HEK293 (cell line): ENCODE measurements around the gene FAM174A.

Experiments used
- CTCF ChIA-PET: fragments of 350-600 bp; formaldehyde crosslinking; extraction: SDS; loops from one replicate; lab custom pipeline; 2021; ENCODE audit warnings: antibody characterized with exemption; lab: Yijun Ruan, JAX
- POLR2A ChIA-PET: fragments of 300-600 bp; formaldehyde crosslinking; extraction: SDS; loops from one replicate; lab custom pipeline; 2020; ENCODE audit warnings: antibody characterized with exemption, inconsistent platforms; lab: Yijun Ruan, JAX
- H3K27ac ChIP-seq: fragments of 200-500 bp; sonication (Bioruptor generic); 2 replicates; pipeline ENCODE4 v1.5.1; 2014; ENCODE audit warnings: low read depth, low read length, control low read depth, inconsistent platforms; ENCODE audit errors: extremely low read depth
- H3K36me3 ChIP-seq, 2 experiments: fragments of 200-500 bp in 1 of 2; sonication (Bioruptor generic) in 1 of 2; 1 replicate in 1 of 2; 2 replicates in 1 of 2; pipeline ENCODE4 v1.5.1; 2014 to 2017; ENCODE audit warnings: inconsistent platforms in 2 of 2, low read length in 2 of 2; ENCODE audit not compliant: control insufficient read depth in 2 of 2, insufficient read depth in 1 of 2
- H3K4me1 ChIP-seq: fragments of 200-500 bp; sonication (Bioruptor generic); 2 replicates; pipeline ENCODE4 v1.5.1; 2014; ENCODE audit warnings: mild to moderate bottlenecking, low read length, inconsistent platforms; ENCODE audit not compliant: control insufficient read depth, insufficient read depth
- H3K4me3 ChIP-seq: 2 replicates; pipeline ENCODE4 v1.5.1; 2011; ENCODE audit warnings: low read depth, mild to moderate bottlenecking, control low read depth, low read length, moderate library complexity
- H3K9me3 ChIP-seq: fragments of 200-500 bp; sonication (Bioruptor generic); 2 replicates; pipeline ENCODE4 v1.5.1; 2014; ENCODE audit warnings: low read depth, low read length, inconsistent platforms; ENCODE audit not compliant: control insufficient read depth, insufficient read depth
- BCL11B ChIP-seq: fragments of 450-650 bp; formaldehyde crosslinking; IDR thresholded peaks from 2 replicates; pipeline ENCODE4 v1.5.1; 2016; ENCODE audit warnings: low read depth, missing biosample characterization, missing genetic modification characterization
- MEIS1 ChIP-seq: sonication (generic); formaldehyde crosslinking; IDR thresholded peaks from 2 replicates; pipeline ENCODE4 v1.8.1; 2022; ENCODE audit warnings: missing genetic modification reagents, mild to moderate bottlenecking, borderline replicate concordance
- MYNN ChIP-seq: fragments of 450-650 bp; formaldehyde crosslinking; IDR thresholded peaks from 2 replicates; pipeline ENCODE4 v1.5.1; 2016; ENCODE audit warnings: missing biosample characterization, missing genetic modification characterization, borderline replicate concordance
- REPIN1 ChIP-seq: fragments of 450-650 bp; formaldehyde crosslinking; IDR thresholded peaks from 2 replicates; pipeline ENCODE4 v1.5.1; 2017; ENCODE audit warnings: missing biosample characterization, missing genetic modification characterization, low read depth
- SALL2 ChIP-seq: fragments of 450-650 bp; formaldehyde crosslinking; IDR thresholded peaks from 2 replicates; pipeline ENCODE4 v1.5.0; 2017; ENCODE audit warnings: missing biosample characterization, mild to moderate bottlenecking, missing genetic modification characterization, borderline replicate concordance
- ZBTB1 ChIP-seq: fragments of 450-650 bp; formaldehyde crosslinking; IDR thresholded peaks from 2 replicates; pipeline ENCODE4 v1.5.1; 2016; ENCODE audit warnings: missing biosample characterization, missing genetic modification characterization
- ZBTB7A ChIP-seq: fragments of 450-650 bp; formaldehyde crosslinking; IDR thresholded peaks from 2 replicates; pipeline ENCODE4 v1.5.1; 2016; ENCODE audit warnings: low read depth, missing biosample characterization, missing genetic modification characterization
- ZFP3 ChIP-seq: fragments of 450-650 bp; formaldehyde crosslinking; IDR thresholded peaks from 2 replicates; pipeline ENCODE4 v1.5.1; 2016; ENCODE audit warnings: low read depth, missing biosample characterization, missing genetic modification characterization
- ZNF214 ChIP-seq: fragments of 450-650 bp; formaldehyde crosslinking; IDR thresholded peaks from 2 replicates; pipeline ENCODE4 v1.5.1; 2017; ENCODE audit warnings: missing biosample characterization, mild to moderate bottlenecking, missing genetic modification characterization, borderline replicate concordance
- ZNF274 ChIP-seq, 2 experiments: fragments of 200-500 bp in 1 of 2; fragments of 450-650 bp in 1 of 2; sonication (Bioruptor generic) in 1 of 2; formaldehyde crosslinking in 1 of 2; IDR thresholded peaks; 2 replicates each; pipeline versions ENCODE4 v1.5.1 to v1.6.1; 2014 to 2016; ENCODE audit warnings: borderline replicate concordance in 1 of 2, inconsistent platforms in 1 of 2, low read length in 1 of 2, missing biosample characterization in 1 of 2, missing genetic modification characterization in 1 of 2
- ZNF335 ChIP-seq: fragments of 450-650 bp; formaldehyde crosslinking; conservative IDR thresholded peaks from 2 replicates; pipeline ENCODE4 v1.5.1; 2016; ENCODE audit warnings: missing biosample characterization, missing genetic modification characterization
- ZNF404 ChIP-seq: fragments of 450-650 bp; formaldehyde crosslinking; IDR thresholded peaks from 2 replicates; pipeline ENCODE4 v1.5.1; 2017; ENCODE audit warnings: missing biosample characterization, missing genetic modification characterization
- ZNF426 ChIP-seq: fragments of 450-650 bp; formaldehyde crosslinking; IDR thresholded peaks from 2 replicates; pipeline ENCODE4 v1.5.1; 2017; ENCODE audit warnings: missing biosample characterization, missing genetic modification characterization, mild to moderate bottlenecking, inconsistent platforms, moderate library complexity
- ZNF48 ChIP-seq: fragments of 450-650 bp; formaldehyde crosslinking; IDR thresholded peaks from 2 replicates; pipeline ENCODE4 v1.5.1; 2016; ENCODE audit warnings: missing biosample characterization, missing genetic modification characterization
- ZNF510 ChIP-seq: fragments of 450-650 bp; formaldehyde crosslinking; IDR thresholded peaks from 2 replicates; pipeline ENCODE4 v1.5.1; 2018; ENCODE audit warnings: mild to moderate bottlenecking, missing genetic modification characterization, missing biosample characterization; ENCODE audit not compliant: insufficient replicate concordance
- ZNF747 ChIP-seq: fragments of 450-650 bp; formaldehyde crosslinking; IDR thresholded peaks from 2 replicates; pipeline ENCODE4 v1.5.1; 2016; ENCODE audit warnings: missing biosample characterization, missing genetic modification characterization
- ZNF791 ChIP-seq: fragments of 450-650 bp; formaldehyde crosslinking; IDR thresholded peaks from 2 replicates; pipeline ENCODE4 v1.5.1; 2016; ENCODE audit warnings: missing biosample characterization, missing genetic modification characterization
- TF ChIP-seq, protein P1 (sequence below): fragments of 450-650 bp; formaldehyde crosslinking; IDR thresholded peaks from 2 replicates; pipeline ENCODE4 v1.5.1; 2017; ENCODE audit warnings: missing biosample characterization, missing genetic modification characterization
- TF ChIP-seq, protein P2 (sequence below): fragments of 450-650 bp; formaldehyde crosslinking; IDR thresholded peaks from 2 replicates; pipeline ENCODE4 v1.5.1; 2017; ENCODE audit warnings: missing biosample characterization, missing genetic modification characterization
- TF ChIP-seq, protein P3 (sequence below): fragments of 450-650 bp; formaldehyde crosslinking; IDR thresholded peaks from 2 replicates; pipeline ENCODE4 v1.5.1; 2016; ENCODE audit warnings: missing biosample characterization, missing genetic modification characterization

Gene FAM174A

DNA sequence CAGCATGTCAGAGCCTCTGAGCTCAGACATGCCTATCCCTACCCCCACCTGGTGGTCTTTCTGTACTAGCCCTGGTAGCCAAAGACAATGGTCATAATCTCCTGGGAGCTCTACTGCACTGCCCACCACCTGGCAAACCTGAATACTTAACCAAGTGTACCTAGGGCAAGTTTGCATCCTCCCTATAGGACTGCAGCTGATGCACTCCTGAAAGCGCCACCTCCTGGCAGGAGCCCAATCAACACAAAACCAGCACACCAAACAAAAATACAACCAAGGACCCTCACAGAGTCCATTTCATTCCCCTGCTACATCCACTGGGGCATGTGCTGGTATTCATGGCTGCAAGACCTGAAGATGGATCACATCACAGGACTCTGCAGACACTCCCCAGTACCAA lies 14.8 kb upstream of the FAM174A start (continued):
- TF ChIP-seq, protein P1, sequence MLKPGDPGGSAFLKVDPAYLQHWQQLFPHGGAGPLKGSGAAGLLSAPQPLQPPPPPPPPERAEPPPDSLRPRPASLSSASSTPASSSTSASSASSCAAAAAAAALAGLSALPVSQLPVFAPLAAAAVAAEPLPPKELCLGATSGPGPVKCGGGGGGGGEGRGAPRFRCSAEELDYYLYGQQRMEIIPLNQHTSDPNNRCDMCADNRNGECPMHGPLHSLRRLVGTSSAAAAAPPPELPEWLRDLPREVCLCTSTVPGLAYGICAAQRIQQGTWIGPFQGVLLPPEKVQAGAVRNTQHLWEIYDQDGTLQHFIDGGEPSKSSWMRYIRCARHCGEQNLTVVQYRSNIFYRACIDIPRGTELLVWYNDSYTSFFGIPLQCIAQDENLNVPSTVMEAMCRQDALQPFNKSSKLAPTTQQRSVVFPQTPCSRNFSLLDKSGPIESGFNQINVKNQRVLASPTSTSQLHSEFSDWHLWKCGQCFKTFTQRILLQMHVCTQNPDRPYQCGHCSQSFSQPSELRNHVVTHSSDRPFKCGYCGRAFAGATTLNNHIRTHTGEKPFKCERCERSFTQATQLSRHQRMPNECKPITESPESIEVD (tag by site-specific recombination), result no peak
- TF ChIP-seq REPIN1 (tag by site-specific recombination), result no peak
- TF ChIP-seq ZNF48 (tag by site-specific recombination), result no peak

DNA sequence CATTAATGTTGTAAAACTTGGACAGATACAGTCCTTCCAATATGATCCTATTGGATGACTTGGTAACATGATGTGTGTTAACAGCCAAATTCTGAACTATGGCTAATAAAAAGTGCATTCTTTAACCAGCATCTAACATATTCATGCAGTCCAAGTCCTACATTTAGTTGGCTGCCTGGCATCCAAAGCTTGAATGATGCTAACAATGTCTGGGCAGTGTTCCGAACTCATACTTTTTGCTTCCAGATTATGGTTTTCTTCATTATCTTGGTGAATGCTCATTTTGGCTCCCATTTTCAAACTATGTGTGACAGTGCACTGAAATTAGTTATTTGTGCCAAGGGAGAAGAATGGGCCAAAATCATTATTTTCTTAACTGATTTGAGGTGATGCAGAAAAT lies 2.8 kb downstream of the FAM174A start:
- ChIA-PET CTCF (interaction anchor here (0.7 kb wide), 1 partner anchor 41 kb away, joined by 5 read pairs; no protein-coding TSS in a partner anchor), POLR2A (no interaction called here)
- no peak overlapping the region for H3K4me3 ChIP-seq

DNA sequence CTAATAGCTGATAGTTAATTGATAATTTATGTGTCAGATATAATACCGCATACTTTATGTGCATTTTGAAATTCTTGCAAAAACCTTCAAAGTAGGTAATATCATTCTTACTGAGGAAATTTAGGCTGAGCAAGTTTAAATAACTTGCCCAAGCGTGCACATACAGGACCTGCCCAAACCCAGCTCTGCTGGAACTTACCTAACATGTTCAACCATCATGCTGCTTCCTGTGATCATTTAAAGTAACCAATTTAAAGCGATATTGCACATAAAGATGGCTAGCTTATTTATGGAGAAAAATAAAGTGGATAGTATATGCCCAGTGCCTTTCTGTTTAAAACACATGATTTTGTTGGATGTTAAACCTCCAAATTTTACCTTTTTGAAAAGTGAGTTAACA lies 4.3 kb downstream of the FAM174A start:
- CTCF ChIA-PET, result interaction anchor here (1.1 kb wide), 1 partner anchor 13 kb away, joined by 3 read pairs; no protein-coding TSS in a partner anchor
- TF ChIP-seq ZNF791 (tag by site-specific recombination), result no peak

More for the DNA sequence above, 2.8 kb downstream of the FAM174A start:
- no peaks in the 10 kb centered on the region for H3K4me1 ChIP-seq
- TF ChIP-seq ZNF274 (IDR thresholded peaks at IDR 0.05; ENCODE audit: low read length) (no peak), ZNF274 (tag by site-specific recombination; IDR thresholded peaks at IDR 0.05; ENCODE audit: borderline replicate concordance) (no peak), ZNF747 (no peak), ZNF404 (tag by site-specific recombination) (no peak), ZNF510 (no peak), BCL11B (tag by site-specific recombination) (no peak), MYNN (tag by site-specific recombination) (no peak), SALL2 (tag by site-specific recombination) (no peak), ZNF426 (no peak), ZNF214 (tag by site-specific recombination) (no peak), MEIS1 (CRISPR knock-in tag) (no peak), ZBTB7A (tag by site-specific recombination) (no peak), ZBTB1 (tag by site-specific recombination) (no peak), ZNF335 (tag by site-specific recombination) (no peak), ZFP3 (tag by site-specific recombination) (no peak)
- TF ChIP-seq, protein P2, sequence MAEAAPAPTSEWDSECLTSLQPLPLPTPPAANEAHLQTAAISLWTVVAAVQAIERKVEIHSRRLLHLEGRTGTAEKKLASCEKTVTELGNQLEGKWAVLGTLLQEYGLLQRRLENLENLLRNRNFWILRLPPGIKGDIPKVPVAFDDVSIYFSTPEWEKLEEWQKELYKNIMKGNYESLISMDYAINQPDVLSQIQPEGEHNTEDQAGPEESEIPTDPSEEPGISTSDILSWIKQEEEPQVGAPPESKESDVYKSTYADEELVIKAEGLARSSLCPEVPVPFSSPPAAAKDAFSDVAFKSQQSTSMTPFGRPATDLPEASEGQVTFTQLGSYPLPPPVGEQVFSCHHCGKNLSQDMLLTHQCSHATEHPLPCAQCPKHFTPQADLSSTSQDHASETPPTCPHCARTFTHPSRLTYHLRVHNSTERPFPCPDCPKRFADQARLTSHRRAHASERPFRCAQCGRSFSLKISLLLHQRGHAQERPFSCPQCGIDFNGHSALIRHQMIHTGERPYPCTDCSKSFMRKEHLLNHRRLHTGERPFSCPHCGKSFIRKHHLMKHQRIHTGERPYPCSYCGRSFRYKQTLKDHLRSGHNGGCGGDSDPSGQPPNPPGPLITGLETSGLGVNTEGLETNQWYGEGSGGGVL (tag by site-specific recombination), result no peak
- TF ChIP-seq, protein P3, sequence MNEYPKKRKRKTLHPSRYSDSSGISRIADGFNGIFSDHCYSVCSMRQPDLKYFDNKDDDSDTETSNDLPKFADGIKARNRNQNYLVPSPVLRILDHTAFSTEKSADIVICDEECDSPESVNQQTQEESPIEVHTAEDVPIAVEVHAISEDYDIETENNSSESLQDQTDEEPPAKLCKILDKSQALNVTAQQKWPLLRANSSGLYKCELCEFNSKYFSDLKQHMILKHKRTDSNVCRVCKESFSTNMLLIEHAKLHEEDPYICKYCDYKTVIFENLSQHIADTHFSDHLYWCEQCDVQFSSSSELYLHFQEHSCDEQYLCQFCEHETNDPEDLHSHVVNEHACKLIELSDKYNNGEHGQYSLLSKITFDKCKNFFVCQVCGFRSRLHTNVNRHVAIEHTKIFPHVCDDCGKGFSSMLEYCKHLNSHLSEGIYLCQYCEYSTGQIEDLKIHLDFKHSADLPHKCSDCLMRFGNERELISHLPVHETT, result no peak
- TF ChIP-seq, all 188 proteins: peak for 0
- Histone ChIP-seq H3K9me3 (no peaks in the 10 kb centered on the region), H3K27ac (no peak overlapping the region), H3K36me3 (no peaks in the 10 kb centered on the region)

More for the DNA sequence above, 4.3 kb downstream of the FAM174A start:
- Histone ChIP-seq H3K9me3 (no peaks in the 10 kb centered on the region), H3K36me3 (no peaks in the 10 kb centered on the region), H3K27ac (no peak overlapping the region), H3K4me1 (no peaks in the 10 kb centered on the region), H3K4me3 (no peak overlapping the region)
- POLR2A ChIA-PET, result no interaction called here
